NCI-H2081 (cell line): Measurements from ENCODE around the gene RAB36.

Experiments
- DNase-seq, 2 experiments: peaks; one replicate each; lab custom pipeline; 2025; lab: John Stamatoyannopoulos, UW

Gene RAB36

DNA sequence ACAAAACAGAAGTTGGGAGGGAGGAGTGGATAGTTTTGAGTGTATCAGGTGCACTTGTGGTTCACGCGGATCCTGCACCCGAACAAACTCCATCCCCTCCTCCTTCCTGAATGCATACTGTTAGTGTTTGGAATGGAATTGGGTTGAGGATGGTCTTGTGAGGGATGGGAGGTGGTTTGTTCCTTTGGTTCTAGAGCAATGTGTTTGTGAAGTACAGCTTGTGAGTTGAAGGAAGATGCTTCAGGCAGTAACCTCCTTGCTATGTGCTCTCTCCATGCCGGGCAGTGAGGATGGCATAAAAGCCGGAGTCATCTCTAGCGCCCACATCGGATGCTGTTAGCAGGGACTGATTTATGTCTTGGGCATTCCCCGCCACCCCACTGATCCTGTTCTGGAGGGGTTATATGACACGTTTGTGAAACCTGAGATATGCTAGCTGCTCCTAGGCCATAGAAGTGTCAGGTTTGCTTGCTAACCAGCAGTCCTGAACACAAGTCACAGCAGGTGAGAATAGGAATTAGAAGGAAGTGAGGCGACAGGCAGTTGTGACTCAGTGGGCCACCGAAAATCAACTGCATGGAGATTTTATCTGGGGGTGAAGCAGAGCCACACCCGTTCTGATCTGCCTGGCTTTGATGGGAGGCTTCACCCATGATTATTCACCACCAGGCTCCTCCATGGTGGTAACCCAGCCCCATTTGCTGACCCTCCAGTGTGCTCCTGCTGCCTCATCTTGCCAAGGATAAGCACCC is 37.2 kb downstream of the RAB36 start:
- DNase-seq, result peak in 1 of 2 experiments; percentile 39

DNA sequence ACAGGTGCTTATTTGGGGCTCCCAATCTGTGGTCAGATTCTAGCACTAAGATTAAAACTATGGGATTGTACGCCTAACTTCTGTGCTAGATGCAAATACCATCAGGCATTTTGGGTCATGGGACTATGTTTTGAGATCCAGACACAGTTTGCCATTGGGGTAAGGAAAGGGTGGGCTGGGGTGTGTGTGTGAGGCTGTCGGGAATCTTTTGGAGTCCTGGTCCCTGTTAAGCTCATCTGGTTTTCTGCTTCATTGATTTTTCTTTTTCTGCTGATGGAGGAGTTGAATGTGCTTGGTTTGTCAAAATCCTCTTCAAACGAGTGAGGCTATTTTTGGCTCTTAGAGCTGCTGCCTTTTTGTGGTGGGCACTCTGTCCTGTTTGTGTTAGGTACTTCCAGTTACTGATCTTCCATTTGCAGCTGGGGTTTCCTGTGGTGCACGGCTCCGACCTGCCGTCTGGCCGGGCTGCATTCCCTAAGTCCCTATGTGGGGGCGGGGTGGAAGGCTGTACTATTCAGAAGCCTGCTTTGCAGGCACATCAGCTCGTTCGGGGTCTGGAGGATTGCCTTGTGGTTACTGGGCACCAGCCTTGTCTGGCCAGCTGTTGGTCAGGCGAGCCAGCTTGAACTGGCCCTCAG is 37.9 kb downstream of the RAB36 start:
- DNase-seq, result peak in 1 of 2 experiments; percentile 28

DNA sequence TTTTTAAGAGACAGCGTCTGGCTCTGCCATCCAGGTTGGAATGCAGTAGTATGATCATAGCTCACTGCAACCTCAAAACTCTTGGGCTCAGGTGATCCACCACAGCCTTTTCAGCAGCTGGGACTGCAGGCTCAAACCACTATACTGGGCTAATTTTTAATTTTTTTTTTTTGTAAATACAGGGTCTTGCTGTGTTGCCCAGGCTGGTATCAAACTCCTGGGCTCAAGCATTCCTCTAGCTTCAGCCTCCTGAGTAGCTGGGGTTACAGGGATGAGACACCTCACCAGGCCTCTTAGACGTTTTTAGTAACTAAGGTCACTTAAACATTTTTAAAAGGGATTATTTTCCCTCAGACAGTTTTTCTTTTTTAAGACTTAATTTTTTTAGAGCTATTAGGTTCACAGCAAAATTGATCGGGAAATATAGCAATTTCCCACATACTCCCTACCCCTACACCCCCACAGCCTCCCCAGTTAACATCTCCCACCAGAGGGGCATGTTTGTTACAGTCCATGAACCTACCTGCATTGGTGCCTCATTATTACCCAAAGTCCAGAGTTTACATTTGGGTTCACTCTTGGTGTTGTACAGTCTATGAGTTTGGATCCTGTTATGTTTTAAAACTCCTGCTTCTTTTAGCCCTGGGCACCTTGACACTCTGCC is 39.0 kb downstream of the RAB36 start:
- DNase-seq, result no peak

DNA sequence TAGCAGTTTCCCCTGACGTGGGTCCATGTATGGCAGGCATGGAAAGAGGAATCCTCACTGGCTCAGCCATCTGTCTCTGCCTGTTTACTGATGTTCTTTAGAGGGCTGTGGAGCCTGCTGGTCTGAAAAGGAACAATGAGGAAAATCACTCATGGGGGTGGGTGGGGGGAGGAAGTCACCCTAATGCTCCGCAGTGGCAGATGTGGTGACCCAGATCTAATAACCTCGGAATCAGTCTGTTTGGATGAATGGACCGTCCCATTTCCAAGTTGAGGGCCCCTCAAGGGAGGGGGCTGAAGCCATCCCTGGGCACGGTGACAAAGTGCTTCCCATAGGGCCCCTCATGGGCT is 39.5 kb downstream of the RAB36 start:
- no peak for DNase-seq

DNA sequence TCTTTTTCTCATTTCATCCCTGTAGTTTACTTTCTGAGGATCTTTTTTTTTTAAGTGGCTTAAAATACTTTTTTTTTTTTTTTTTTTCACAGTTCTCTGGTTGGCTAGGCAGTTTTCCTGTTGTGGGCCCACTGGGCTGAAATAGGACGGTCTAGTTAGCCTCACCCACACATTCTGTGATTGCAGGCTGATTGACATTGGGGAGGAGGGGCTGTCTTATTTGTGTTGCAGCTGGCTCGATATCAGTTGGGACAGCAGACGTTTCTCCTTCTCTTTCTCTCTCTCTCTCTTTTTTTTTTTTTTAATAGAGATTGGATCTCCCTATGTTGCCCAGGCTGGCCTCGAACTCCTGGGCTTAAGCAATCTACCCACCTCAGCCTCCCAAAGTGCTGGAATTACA is 41.9 kb downstream of the RAB36 start:
- no peak for DNase-seq

DNA sequence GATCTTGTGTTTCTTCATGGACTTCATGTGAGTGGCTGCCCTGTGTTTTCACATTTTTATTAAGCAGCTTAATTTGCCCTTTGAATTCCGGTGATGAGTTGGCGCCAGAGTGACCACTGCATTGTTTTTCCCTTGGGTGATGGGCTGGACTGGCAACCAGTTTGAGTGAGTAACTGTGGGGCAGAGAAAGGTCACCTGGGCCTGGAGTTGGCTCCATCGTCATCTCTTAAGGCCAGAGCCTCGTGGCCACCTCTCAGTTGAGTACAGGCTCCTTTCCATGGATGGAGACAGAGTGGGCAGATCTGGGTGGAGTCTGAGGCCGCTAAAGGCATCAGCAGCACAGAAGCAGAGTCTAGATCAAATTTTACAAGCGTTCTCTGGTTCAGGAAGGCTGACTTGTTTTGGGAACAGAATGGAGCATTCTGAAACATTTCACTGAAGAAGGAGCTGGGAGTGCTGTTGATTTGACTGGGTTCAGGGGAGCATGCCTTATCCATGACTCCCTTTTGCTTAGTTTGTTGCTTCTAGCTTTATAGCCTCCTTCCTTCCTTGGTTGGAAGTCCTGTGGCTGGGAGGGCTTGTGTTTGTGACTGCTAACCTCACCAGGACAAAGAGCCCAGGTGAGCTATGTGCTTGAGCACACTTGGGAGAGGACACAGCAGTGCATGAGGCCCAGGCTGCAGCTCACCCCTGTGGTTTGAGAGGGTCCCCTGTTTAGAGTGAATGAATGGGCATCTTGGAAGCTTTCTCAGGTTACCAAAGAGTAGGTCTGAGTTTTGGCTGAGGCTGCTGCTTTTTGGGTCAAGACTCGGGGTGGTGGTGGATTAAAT is 42.8 kb downstream of the RAB36 start:
- no peak for DNase-seq

DNA sequence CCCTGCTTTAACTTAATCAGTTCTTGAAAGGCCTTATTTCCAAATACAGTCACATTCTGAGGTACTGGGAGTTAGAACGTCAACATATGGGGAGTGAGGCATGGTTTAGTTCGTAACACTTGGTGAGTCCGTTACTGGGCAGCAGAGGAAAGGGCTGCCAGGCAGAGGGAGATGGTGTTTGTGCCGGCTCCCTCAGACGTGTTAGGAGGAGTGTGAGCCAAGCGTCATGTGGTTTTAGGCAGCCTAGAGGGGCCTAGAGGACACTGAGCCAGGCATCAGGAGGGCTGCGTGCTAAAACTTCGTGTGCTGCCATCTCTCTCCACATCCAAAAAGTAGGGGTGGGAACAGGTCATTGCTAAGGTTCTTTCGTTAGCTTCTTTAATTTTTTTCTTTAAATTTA is 45.2 kb downstream of the RAB36 start:
- DNase-seq, result no peak

DNA sequence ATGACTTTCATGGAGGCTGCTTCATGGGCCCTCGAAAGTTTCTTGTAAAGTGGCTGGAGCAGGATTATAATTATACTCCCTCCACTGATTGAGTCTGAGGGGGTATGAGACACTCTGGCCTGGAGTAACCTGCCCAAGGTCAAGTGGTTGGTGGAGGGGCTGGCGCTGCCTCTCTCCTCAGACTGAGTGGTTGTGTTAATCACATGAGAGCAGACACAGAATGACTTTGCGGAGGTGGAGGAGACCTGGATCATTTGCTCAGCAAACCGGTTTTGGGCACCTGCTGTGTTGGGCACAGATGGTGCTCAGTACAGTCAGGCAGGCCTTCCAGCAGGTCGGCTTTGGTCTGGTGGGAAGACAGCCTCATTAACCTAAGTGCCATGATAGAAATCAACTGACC is 46.9 kb downstream of the RAB36 start:
- DNase-seq, result peak in 1 of 2 experiments; percentile 65

DNA sequence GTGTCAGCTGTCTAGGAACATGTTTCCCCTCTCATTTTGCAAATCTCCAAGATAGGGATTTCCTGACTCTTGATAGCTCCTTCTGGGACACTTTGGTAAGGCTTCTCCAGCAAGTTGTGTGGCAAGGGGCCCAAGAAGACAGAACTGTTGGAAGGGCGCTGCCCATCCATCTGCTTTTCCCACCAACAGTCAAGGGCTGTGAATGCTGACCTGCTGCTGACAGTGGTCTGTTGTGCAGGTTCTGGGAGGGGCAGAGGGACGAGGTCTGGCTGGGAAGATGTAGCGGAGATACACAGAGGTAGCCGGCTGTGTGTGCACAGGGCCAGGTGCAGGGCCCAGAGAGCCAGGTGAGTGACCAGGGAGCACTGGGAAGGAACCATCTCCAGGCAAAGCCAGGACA is 47.3 kb downstream of the RAB36 start:
- no peak for DNase-seq

DNA sequence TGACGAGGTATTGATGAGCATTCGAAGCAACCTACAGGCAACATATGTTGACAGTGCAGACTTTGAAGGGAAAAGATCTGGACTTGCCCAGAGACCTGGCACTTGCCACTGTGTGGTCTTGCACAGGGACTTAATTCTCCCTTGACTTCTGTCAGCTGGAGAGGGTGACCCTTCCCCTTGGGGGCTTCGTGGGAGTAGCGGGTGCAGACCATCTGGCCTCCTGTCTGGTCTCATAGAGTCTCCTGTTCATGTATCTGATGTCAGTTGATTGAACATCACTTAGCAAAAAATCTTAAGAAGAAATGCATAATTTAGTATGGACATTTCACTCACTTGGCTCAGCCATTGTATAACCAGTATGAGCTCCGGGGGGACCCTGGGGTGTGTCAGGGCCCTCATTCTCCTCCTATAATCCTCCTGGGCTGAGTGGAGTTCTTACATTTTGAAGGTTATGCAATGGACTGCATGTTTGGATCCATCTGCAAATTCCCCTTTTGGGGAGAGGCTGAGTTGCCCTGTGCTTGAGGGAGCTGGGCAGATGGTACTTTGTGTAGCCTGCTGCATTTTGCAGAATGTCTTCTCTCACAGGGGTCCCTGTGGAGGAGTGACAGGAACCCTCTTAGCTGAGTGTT is 48.0 kb downstream of the RAB36 start:
- DNase-seq, result no peak

DNA sequence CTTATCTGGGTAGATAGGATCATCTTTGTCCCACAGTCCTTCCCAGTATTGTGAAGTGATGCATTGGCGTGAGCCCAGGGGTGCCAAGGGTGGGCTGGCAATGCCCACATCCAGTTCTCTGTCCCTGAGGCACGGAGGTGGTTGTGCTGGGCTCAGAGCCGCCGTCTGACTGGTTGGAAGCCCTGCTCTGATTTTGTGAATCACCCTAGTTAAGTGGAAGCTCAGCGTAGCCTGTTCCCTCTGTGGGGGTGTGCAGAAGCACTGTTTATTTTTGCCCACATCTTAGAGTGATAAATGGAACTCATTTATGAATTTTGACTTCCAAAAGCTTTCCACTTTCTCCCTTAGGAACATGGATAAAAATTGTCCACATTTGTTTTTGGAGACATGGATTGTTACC is 48.6 kb downstream of the RAB36 start:
- no peak for DNase-seq

DNA sequence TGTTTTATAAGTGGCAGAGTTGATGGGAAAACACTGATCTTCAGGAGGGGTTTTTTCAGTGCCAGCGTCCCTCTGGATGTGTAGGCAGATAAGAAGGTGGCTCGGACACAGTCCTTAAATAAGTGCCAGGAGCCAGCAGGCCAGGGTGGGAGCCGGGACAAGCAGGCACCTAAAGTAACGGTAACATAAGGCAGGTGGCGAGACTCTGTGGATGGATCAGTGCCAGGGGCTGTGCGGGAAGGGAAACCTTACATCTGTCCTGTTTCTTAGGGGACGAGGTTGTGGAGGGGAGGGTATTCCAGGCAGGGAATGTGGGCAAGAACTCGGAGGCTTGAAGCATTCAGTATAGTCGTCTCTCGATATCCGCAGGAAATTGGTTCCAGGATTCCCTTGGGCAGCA is 50.9 kb downstream of the RAB36 start:
- DNase-seq, result no peak

DNA sequence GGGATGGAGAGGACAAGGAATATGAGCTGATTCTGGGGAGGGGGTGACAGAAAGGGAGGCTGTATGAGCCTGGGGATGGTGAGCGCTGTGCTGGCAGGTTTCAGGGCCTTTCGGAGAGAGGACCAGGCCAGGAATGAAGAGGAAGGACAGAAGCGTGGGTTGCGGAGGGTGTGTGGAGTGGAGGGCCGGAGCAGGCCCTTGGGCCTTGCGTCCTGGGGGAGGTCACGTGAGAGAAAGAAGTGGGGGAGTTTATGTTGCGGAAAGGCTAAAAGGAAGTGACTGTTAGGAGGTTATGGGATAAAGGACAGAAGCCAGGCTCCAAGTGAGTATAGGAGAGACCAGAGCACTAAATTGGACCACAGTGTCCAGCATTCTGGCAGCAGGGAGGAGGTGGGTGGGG is 52.6 kb downstream of the RAB36 start:
- DNase-seq, result no peak

DNA sequence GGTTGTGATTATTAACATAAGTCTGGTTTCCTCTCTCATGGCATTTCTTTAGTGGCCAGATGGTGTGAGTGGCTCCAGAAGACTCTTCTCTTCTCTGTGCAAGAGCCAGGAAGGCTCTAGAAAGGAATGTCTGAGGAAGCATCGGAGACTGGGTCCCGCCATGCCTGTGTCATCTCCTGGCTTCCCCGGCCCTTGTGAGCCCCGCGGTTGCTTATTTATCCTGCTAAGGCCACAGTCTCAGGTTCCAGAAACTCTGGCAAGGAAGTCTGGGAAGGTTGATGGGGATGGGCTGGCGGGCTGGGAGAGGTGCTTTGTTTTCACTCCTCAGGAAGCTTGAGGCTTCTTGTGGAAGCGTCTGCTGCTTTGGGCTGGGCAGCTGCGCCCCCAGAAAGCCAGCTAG is 53.9 kb downstream of the RAB36 start:
- no peak for DNase-seq

DNA sequence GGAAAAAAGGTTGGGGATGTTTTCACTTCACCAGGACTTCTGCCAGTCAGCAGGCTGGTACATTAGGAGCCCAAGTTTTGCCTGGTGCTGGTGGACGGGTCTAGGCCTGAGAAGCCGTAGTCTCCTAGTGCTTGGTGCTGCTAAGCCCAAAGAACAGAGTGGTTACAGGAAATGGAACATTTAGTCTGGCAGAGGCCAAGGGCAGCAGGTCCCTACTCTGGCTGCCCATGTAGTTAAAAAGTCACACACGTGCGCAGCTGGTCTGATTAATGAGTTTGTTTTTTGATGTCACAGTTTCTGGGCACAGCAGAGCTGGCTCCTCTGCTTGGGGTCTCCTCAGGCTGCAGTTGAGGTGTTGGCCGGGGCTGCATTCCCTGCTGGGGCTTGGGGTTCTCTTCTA is 55.6 kb downstream of the RAB36 start:
- peak in 1 of 2 experiments; percentile 34 for DNase-seq

DNA sequence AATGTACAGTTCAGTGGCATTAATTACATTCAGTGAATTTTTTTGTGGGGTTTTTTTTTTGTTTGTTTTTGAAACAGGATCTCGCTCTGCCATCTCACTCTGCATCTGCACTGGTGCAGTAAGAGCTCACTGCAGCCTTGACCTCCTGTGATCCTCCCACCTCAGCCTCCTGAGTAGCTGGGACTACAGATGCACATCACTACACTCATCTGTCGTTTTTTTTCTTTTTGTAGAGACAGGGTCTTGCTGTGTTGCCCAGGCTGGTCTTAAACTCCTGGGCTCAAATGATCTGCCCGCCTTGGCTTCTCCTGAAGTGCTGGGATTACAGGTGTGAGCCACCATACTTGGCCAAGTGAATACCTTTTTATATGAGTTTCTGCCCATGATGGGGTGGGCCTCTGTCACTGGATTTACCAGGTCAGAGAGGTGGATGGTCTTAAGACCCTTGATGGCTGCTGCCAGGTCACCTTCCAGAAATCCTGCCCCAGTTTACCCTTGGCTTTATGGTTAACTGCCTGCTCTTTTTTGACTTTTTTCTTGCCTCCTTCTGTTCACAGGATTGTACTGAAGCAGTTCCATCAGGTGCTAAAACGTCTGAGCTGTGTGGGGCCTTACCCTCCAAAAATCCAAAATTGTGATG is 57.7 kb downstream of the RAB36 start:
- DNase-seq, result no peak

DNA sequence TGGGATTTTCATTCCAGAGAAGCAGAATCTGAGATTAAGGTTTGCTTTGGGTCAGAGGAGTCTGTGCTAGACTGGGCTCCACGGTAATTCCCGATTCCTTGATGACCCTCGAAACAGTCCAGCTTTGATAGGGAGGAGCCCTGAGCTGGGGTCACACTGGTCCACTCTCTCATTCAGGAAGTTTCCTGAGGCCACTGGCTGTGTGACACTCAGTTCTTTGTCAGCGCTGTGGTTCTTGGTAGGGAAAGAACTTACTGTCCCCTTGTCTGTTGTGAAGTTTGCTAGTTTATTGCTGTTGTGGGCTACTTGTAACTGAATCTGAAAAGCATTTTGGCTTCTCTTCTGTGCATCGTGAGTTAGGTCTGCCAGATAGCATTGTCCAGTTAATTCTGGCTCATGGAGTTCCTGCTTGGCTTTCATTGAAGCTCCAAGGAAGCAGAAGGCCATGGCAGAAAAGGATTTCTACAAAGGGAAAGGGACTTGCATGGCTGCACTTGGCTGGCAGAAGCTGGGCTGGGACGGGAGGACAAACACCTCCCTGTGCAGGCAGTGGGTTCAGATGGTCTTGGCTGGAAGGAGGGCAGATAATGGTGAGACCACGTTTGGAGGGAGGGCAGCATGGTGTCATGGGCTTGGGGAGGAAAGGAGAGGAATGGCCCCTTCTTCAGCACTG is 58.3 kb downstream of the RAB36 start:
- no peak for DNase-seq

DNA sequence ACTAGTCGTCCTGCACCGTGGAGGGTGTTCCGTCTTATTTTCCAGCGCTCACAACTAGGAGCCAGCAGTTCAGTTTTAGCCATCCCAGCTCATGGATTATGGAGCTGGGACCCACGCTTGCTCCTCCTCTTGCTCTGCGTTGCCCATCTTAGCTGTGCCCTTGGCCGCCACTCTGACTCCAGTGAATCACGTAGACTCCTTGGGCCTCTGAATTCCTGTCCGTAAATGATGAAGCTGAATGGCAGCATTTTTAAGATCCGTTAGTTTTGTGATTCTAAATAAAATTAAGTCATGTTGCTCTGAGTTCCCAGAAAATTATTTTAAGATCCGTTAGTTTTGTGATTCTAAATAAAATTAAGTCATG is 58.8 kb downstream of the RAB36 start:
- DNase-seq, result no peak

DNA sequence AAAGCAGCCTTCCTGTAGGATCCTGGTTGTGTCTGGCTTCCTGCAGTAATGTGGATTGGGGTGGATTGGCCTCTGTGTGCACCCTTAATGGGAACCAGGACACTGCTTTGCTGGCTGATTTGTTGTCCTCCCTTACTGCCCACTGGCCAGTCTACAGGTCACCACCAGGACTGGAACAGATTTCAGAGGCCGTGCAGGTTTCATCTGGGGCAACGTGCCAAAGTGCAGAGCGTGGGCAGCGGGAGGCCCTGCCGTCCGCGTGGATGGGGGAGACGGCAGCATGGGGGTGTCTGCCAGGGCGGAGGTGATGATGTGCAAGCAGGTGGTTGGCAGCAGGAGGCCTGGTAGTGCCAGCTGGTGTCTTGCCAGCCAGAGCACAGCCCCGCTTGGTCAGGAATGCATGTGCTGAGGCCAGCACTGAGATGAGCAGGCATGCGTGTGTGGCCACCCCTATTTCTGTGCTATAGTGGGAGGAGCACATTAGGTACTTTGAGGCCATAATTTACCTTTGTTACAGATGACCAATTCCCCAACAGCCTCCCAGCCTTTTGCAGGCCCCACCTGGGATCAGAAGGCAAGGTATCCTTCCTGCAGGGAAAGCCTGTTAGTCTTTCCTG is 59.4 kb downstream of the RAB36 start:
- DNase-seq, result peak; percentile 57 to 80

DNA sequence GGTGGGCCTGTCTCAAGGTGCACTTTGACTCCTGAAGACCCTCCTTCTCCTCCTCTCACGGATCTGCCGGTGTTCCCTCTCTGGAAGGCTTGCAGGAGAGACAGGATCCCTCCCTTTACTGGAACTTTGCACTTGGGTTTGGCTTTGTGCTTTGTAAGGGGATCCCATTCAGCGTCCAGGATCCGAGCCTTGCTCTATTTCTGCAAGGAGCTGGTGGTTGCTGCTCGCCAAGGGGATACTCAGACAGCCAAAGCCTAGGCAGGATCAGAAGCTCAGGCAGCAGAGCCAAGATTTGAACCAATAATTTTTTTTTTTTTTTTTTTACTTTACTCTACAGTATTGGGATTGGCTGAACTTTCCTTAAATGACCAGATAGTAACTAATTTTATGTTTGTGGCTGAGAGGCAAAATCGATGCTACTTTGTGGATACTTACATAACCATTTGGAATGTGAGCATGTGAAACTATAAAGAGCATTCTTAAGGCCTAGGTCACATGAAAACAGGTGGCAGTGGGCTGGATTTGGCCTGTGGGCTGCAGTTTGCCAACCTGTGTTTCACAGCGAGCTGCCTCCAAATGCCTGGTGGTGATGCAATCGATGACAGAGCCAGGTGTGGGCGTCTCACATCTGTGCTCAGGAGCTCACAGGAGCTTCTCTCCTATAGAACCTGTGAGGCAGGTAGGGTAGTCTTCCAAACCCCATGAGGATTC is 60.2 kb downstream of the RAB36 start:
- DNase-seq, result no peak
